PC-9 (cell line): ENCODE results near the gene SMARCA2. TPM values are rescaled to one million over a fixed set of nuclear protein-coding genes. Genes with fewer than 3 reads are reported as not detected.

Experiments
- BruUV-seq: library from RNA; stranded (reverse); fragments of 400-500 nt; replicated peaks from 2 replicates; lab custom pipeline; 2021; lab: Mats Ljungman, UMichigan
- CTCF ChIA-PET: fragments of 300-600 bp; sonication (Branson Sonifier 250); formaldehyde crosslinking; loops from one replicate; lab custom pipeline; 2022; ENCODE audit warnings: antibody characterized with exemption; lab: Charles Lee
- POLR2A ChIA-PET: fragments of 300-600 bp; sonication (Branson Sonifier 250); formaldehyde crosslinking; loops from one replicate; lab custom pipeline; 2022; ENCODE audit warnings: antibody characterized with exemption; ENCODE audit not compliant: unreplicated experiment; lab: Charles Lee
- DNase-seq, 2 experiments: peaks; one replicate each; pipeline versions ENCODE4 v3.0.0 to v3.0.0-alpha.2; 2015 to 2022; ENCODE audit warnings: mixed read lengths in 1 of 2
- H2AFZ ChIP-seq: fragments of 200-600 bp; sonication (generic); 2 replicates; pipeline ENCODE4 v1.8.1; 2017; ENCODE audit warnings: antibody characterized with exemption
- H3F3A ChIP-seq: fragments of 200-600 bp; sonication (generic); 2 replicates; pipeline ENCODE4 v1.8.1; 2017; ENCODE audit warnings: antibody characterized with exemption, mild to moderate bottlenecking, low read depth; ENCODE audit not compliant: insufficient read depth
- H3K27ac ChIP-seq: fragments of 200-600 bp; sonication (generic); 2 replicates; pipeline ENCODE4 v1.6.1; 2016; ENCODE audit warnings: mixed run types
- H3K27me3 ChIP-seq: fragments of 200-600 bp; sonication (generic); 2 replicates; pipeline ENCODE4 v1.6.1; 2016; ENCODE audit warnings: low read depth, mixed run types; ENCODE audit not compliant: insufficient read depth
- H3K36me3 ChIP-seq: fragments of 200-600 bp; sonication (generic); 2 replicates; pipeline ENCODE4 v1.6.1; 2016; ENCODE audit warnings: low read depth, mixed run types
- H3K4me1 ChIP-seq: fragments of 200-600 bp; sonication (generic); replicated peaks from 2 replicates; pipeline ENCODE4 v1.6.1; 2016; ENCODE audit warnings: mixed run types; ENCODE audit not compliant: insufficient read depth
- H3K4me2 ChIP-seq: fragments of 200-600 bp; sonication (generic); 2 replicates; pipeline ENCODE4 v1.6.1; 2017; ENCODE audit warnings: mixed run types
- H3K4me3 ChIP-seq: fragments of 200-600 bp; sonication (generic); 2 replicates; pipeline ENCODE4 v1.6.1; 2016; ENCODE audit warnings: mixed run types
- H3K79me2 ChIP-seq: fragments of 200-600 bp; sonication (generic); 2 replicates; pipeline ENCODE4 v1.6.1; 2017; ENCODE audit warnings: low read depth, mixed run types
- H3K9me2 ChIP-seq: fragments of 200-600 bp; sonication (generic); 2 replicates; pipeline ENCODE4 v1.8.1; 2017; ENCODE audit warnings: mild to moderate bottlenecking; ENCODE audit not compliant: insufficient read depth
- H3K9me3 ChIP-seq: fragments of 200-600 bp; sonication (generic); 2 replicates; pipeline ENCODE4 v1.8.1; 2016; ENCODE audit warnings: low read depth; ENCODE audit not compliant: insufficient read depth
- H4K20me1 ChIP-seq: fragments of 200-600 bp; sonication (generic); 2 replicates; pipeline ENCODE4 v1.8.1; 2017; ENCODE audit not compliant: insufficient read depth
- CTCF ChIP-seq: fragments of 200-600 bp; sonication (generic); conservative IDR thresholded peaks from 2 replicates; pipeline ENCODE4 v1.6.1; 2017; ENCODE audit warnings: mixed run types, antibody characterized with exemption, mild to moderate bottlenecking, moderate library complexity
- EZH2 ChIP-seq: fragments of 200-600 bp; sonication (generic); IDR thresholded peaks from 2 replicates; pipeline ENCODE4 v1.8.0; 2017; ENCODE audit warnings: antibody characterized with exemption, low read depth
- intact Hi-C: fragments of 100-400 bp; cut with micrococcal nuclease; formaldehyde crosslinking; loops from one replicate; pipeline ENCODE4 v1.10.0; 2022; ENCODE audit not compliant: unreplicated experiment
- total RNA-seq: library from RNA; stranded (reverse); gene quantifications from 2 replicates; pipeline ENCODE4 v1.2.3, GENCODE V29; 2021

SMARCA2 gene
- total RNA-seq, 1 experiment from 2014 or later, result 29.3 TPM

DNA sequence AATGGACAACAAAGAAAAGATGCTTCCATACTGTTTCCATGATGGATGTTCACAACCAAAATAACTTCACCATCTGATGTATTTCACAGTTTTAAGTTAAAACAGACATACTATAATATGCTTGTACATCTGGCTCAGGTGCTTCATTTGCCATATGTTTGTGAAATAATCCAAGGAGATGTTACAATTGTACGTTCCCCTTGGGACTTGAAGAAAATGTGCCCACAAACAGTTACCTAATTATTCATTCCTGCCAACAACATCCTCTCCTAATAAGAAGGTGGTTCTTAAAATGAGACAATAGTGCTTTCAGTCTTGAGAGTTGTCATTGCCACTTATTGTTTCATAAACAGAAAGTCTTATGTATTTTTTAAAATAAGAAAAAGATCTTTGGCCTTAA, 33.1 kb upstream of the SMARCA2 start:
- Histone ChIP-seq H3K9me2 (no peaks in the 10 kb centered on the region), H3K9me3 (no peaks in the 10 kb centered on the region), H4K20me1 (no peaks in the 10 kb centered on the region), H3K4me2 (no peak overlapping the region), H3K27ac (no peak overlapping the region), H3K4me1 (no peaks in the 10 kb centered on the region), H2AFZ (no peak overlapping the region), H3K36me3 (no peaks in the 10 kb centered on the region), H3K27me3 (peaks cover 7% of the 10 kb centered on the region; the same call in 1 of the 2 replicates), H3F3A (no peaks in the 10 kb centered on the region), H3K4me3 (no peak overlapping the region), H3K79me2 (no peaks in the 10 kb centered on the region)
- POLR2A ChIA-PET, result no interaction called here
- TF ChIP-seq CTCF (no peak), EZH2 (no peak)
- intact Hi-C loops, result no loop called here
- CTCF ChIA-PET, result no interaction called here
- BruUV-seq, result no TSS peak
- DNase-seq, result no peak

- ChIA-PET POLR2A (no interaction called here), CTCF (no interaction called here)
- intact Hi-C loops, result no loop called here
- H3K9me3 ChIP-seq, result no peaks in the 10 kb centered on the region
- DNase-seq, result no peak
- no peak for TF ChIP-seq EZH2
- no peaks in the 10 kb centered on the region for H3K36me3 ChIP-seq
- H3K27ac ChIP-seq, result no peak overlapping the region
- H3K4me2 ChIP-seq, result no peak overlapping the region
- no TSS peak for BruUV-seq
- no peaks in the 10 kb centered on the region for H3K4me1 ChIP-seq
- no peaks in the 10 kb centered on the region for H4K20me1 ChIP-seq
- no peak overlapping the region for H2AFZ ChIP-seq
- H3F3A ChIP-seq, result no peaks in the 10 kb centered on the region
- H3K4me3 ChIP-seq, result no peak overlapping the region
- H3K9me2 ChIP-seq, result no peaks in the 10 kb centered on the region
- H3K79me2 ChIP-seq, result no peaks in the 10 kb centered on the region
- peaks cover 10% of the 10 kb centered on the region; the same call in 1 of the 2 replicates for H3K27me3 ChIP-seq
These were observed 28.8 kb upstream of the SMARCA2 start for GRCh38 chr9:1986341-1986740.

DNA sequence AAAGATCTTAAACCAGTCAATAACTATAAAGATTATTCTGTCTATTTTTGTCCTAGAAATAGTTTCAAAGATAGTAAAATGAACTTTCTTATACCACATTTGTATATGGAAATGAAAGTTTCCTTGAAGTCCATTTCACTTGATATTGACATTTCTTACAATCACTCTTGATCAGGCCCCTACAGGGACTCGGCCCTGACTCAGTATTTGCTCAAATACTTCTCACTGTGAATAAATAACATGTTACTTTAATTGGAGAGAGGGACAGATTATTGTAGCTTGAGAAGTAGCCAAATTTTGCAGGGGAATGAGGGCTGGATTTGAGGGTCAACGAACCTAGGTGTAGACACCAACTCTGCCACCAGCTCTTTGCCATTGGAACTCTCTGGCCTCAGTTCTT, 25.6 kb upstream of the SMARCA2 start:
- CTCF ChIA-PET, result no interaction called here

More for the DNA sequence above, 25.6 kb upstream of the SMARCA2 start:
- Histone ChIP-seq H3K27me3 (peaks cover 31% of the 10 kb centered on the region; the same call in 1 of the 2 replicates), H2AFZ (no peak overlapping the region), H3K79me2 (no peaks in the 10 kb centered on the region), H3K9me2 (no peaks in the 10 kb centered on the region), H3K27ac (no peak overlapping the region), H3K4me2 (no peak overlapping the region), H3K4me1 (no peaks in the 10 kb centered on the region), H3K36me3 (no peaks in the 10 kb centered on the region), H3K4me3 (no peak overlapping the region), H4K20me1 (no peaks in the 10 kb centered on the region), H3K9me3 (no peaks in the 10 kb centered on the region), H3F3A (no peaks in the 10 kb centered on the region)
- no peak for TF ChIP-seq EZH2
- TF ChIP-seq CTCF, result no peak
- intact Hi-C loops, result no loop called here
- POLR2A ChIA-PET, result no interaction called here
- no TSS peak for BruUV-seq
- DNase-seq, result no peak
